ENCODE results near the gene BTBD9.
"Not testable (repeated sequence)": the region's sequence is repeated elsewhere in the genome, so short reads cannot be mapped to it uniquely, and the experiment has no call there.

Gene BTBD9

DNA sequence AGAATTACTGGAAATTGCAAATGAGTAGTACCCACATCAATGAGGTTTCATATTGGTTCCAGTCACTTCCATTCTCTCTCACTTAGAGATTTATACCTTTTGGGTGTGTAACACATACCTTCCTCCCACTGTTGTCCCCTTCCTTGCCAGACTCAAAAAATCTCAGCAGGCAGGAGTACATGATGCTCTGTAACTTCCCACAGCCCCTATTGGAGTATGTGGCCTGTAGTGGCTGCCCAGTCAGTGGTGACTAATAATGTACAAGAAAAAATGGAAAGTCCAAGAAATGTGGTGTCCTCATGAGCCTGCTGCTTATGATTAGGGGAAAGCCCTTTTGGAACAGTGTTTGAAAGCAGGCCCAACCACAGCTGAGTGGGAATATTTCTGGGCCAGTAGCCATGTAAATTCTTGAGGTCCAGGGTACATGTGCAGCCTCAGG, 508.2 kb downstream of the BTBD9 start:
- Histone ChIP-seq H4K20me1 (ENCODE audit: insufficient read depth, low read length) (peaks cover 16% of the 10 kb centered on the region), H3K36me3 (ENCODE audit: insufficient read depth, low read length) (peaks cover 6% of the 10 kb centered on the region; the same call in 1 of the 2 replicates), H3K9ac (ENCODE audit: low read depth, low read length) (no peak overlapping the region), H3K27ac (ENCODE audit: low read length) (no peak overlapping the region), H2AFZ (ENCODE audit: low read depth, low read length) (no peak overlapping the region), H3K27me3 (ENCODE audit: insufficient read depth, low read length, poor library complexity) (no peaks in the 10 kb centered on the region), H3K9me3 (ENCODE audit: insufficient read depth, low read length, severe bottlenecking) (no peaks in the 10 kb centered on the region), H3K4me3 (ENCODE audit: low read depth in 1 of 2, low read length in 2 of 2) (no peak overlapping the region), H3K79me2 (ENCODE audit: insufficient read depth, low read length) (peaks cover 18% of the 10 kb centered on the region), H3K4me2 (ENCODE audit: insufficient read depth, low read length) (no peak overlapping the region), H3K4me1 (ENCODE audit: insufficient read depth, low read length) (no peaks in the 10 kb centered on the region)
- no peak for TF ChIP-seq EZH2 (IDR thresholded peaks at IDR 0.05; ENCODE audit: borderline replicate concordance, low read depth, low read length, severe bottlenecking)
- TF ChIP-seq, protein P1, sequence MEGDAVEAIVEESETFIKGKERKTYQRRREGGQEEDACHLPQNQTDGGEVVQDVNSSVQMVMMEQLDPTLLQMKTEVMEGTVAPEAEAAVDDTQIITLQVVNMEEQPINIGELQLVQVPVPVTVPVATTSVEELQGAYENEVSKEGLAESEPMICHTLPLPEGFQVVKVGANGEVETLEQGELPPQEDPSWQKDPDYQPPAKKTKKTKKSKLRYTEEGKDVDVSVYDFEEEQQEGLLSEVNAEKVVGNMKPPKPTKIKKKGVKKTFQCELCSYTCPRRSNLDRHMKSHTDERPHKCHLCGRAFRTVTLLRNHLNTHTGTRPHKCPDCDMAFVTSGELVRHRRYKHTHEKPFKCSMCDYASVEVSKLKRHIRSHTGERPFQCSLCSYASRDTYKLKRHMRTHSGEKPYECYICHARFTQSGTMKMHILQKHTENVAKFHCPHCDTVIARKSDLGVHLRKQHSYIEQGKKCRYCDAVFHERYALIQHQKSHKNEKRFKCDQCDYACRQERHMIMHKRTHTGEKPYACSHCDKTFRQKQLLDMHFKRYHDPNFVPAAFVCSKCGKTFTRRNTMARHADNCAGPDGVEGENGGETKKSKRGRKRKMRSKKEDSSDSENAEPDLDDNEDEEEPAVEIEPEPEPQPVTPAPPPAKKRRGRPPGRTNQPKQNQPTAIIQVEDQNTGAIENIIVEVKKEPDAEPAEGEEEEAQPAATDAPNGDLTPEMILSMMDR (IDR thresholded peaks at IDR 0.05; ENCODE audit: borderline replicate concordance, extremely low read depth, low read length, poor library complexity, severe bottlenecking) = no peak
- DNase-seq = no peak
- no peak for ATAC-seq (ENCODE audit: insufficient read depth, low read depth)

DNA sequence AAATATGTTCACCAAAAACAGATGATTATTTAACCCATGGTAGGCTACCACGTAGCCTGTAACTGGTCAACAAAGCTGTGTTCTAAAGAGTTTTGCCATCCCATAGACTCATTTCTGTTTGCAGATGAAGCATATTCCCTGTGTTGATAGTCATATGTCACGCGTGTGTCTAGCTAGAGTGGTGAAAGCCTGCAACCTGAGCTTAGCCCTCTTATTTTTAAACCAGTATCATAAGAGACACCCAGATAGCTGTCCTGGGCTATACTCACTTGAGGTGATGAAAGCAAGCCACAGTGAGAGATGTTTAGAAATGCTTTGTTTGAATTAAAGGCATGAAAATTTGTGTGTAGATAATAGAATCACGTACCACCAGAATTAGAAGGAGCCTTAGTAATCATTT, 512.4 kb downstream of the BTBD9 start:
- Histone ChIP-seq H3K4me3 (ENCODE audit: low read depth in 1 of 2, low read length in 2 of 2) (no peak overlapping the region), H3K36me3 (ENCODE audit: insufficient read depth, low read length) (peaks cover 13% of the 10 kb centered on the region; the same call in 1 of the 2 replicates), H4K20me1 (ENCODE audit: insufficient read depth, low read length) (0 out of 2 replicates have a peak, but pooled peaks cover 3% of the 10 kb centered on the region), H3K79me2 (ENCODE audit: insufficient read depth, low read length) (peaks cover 18% of the 10 kb centered on the region), H3K9ac (ENCODE audit: low read depth, low read length) (no peak overlapping the region), H3K27me3 (ENCODE audit: insufficient read depth, low read length, poor library complexity) (no peaks in the 10 kb centered on the region), H2AFZ (ENCODE audit: low read depth, low read length) (no peak overlapping the region), H3K9me3 (ENCODE audit: insufficient read depth, low read length, severe bottlenecking) (no peaks in the 10 kb centered on the region), H3K27ac (ENCODE audit: low read length) (no peak overlapping the region), H3K4me1 (ENCODE audit: insufficient read depth, low read length) (no peaks in the 10 kb centered on the region), H3K4me2 (ENCODE audit: insufficient read depth, low read length) (no peak overlapping the region)
- TF ChIP-seq, protein P1 (IDR thresholded peaks at IDR 0.05; ENCODE audit: borderline replicate concordance, extremely low read depth, low read length, poor library complexity, severe bottlenecking) = no peak
- TF ChIP-seq EZH2 (IDR thresholded peaks at IDR 0.05; ENCODE audit: borderline replicate concordance, low read depth, low read length, severe bottlenecking) = no peak
- no peak for ATAC-seq (ENCODE audit: insufficient read depth, low read depth)
- no peak for DNase-seq

DNA sequence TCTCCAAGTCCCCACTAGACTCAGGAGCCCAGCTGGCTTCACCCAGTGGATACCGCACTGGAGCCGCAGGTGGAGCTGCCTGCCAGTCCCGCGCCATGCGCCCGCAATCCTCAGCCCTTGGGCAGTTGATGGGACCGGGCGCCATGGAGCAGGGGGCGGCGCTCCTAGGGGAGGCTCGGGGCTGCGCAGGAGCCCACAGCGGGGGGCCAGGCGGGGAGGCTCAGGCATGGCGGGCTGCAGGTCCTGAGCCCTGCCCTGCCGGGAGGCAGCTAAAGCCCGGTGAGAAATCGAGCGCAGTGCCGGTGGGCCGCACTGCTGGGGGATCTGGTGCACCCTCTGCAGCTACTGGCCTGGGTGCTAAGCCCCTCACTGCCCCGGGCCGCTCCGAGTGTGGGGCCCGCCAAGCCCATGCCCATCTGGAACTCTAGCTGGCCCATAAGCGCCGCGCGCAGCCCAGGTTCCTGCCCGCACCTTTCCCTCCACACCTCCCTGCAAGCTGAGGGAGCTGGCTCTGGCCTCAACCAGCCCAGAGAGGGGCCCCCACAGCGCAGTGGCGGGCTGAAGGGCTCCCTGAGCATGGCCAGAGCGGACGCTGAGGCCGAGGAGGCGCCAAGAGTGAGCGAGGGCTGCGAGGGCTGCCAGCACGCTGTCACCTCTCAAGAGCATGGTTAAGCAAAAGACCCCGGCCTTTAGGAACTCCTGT, 515.4 kb downstream of the BTBD9 start:
- not testable (repeated sequence) for H3K27ac ChIP-seq (ENCODE audit: low read length); H3K4me1 ChIP-seq (ENCODE audit: insufficient read depth, low read length); ATAC-seq (ENCODE audit: insufficient read depth, low read depth); H3K27me3 ChIP-seq (ENCODE audit: insufficient read depth, low read length, poor library complexity); H3K4me3 ChIP-seq (ENCODE audit: low read depth in 1 of 2, low read length in 2 of 2); DNase-seq; H3K79me2 ChIP-seq (ENCODE audit: insufficient read depth, low read length); H4K20me1 ChIP-seq (ENCODE audit: insufficient read depth, low read length); H3K9ac ChIP-seq (ENCODE audit: low read depth, low read length); H2AFZ ChIP-seq (ENCODE audit: low read depth, low read length); H3K4me2 ChIP-seq (ENCODE audit: insufficient read depth, low read length); H3K9me3 ChIP-seq (ENCODE audit: insufficient read depth, low read length, severe bottlenecking)
- peaks cover 36% of the 10 kb centered on the region for H3K36me3 ChIP-seq (ENCODE audit: insufficient read depth, low read length)

DNA sequence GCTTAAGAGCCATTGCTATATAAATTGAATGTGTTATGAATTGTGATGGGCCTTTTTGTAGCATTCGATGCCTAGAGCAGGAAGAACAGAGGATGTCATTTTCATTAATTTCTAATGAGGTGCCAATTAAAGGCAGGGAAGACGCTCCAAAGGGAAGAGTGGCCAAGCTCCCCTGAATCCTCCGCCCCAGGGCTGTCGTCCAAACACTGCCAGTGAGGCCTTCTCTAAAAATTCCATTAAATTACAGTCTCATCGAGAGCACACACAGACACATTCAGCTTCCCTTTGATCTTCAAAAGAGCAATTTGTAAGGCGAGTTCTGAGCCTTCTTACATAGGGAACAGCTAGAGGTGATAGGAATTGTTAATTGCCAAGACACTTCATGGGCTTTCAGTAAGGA, 520.2 kb downstream of the BTBD9 start:
- Histone ChIP-seq H3K27ac (ENCODE audit: low read length) (no peak overlapping the region), H3K9ac (ENCODE audit: low read depth, low read length) (no peak overlapping the region), H3K27me3 (ENCODE audit: insufficient read depth, low read length, poor library complexity) (no peaks in the 10 kb centered on the region), H3K9me3 (ENCODE audit: insufficient read depth, low read length, severe bottlenecking) (no peaks in the 10 kb centered on the region), H3K79me2 (ENCODE audit: insufficient read depth, low read length) (no peaks in the 10 kb centered on the region), H3K4me2 (ENCODE audit: insufficient read depth, low read length) (no peak overlapping the region), H3K4me3 (ENCODE audit: low read depth in 1 of 2, low read length in 2 of 2) (no peak overlapping the region), H3K4me1 (ENCODE audit: insufficient read depth, low read length) (no peaks in the 10 kb centered on the region), H3K36me3 (ENCODE audit: insufficient read depth, low read length) (peaks cover 61% of the 10 kb centered on the region), H4K20me1 (ENCODE audit: insufficient read depth, low read length) (0 out of 2 replicates have a peak, but pooled peaks cover 11% of the 10 kb centered on the region), H2AFZ (ENCODE audit: low read depth, low read length) (no peak overlapping the region)
- ATAC-seq (ENCODE audit: insufficient read depth, low read depth) (no peak), DNase-seq (no peak)
- TF ChIP-seq, protein P1 (IDR thresholded peaks at IDR 0.05; ENCODE audit: borderline replicate concordance, extremely low read depth, low read length, poor library complexity, severe bottlenecking) = no peak
- TF ChIP-seq EZH2 (IDR thresholded peaks at IDR 0.05; ENCODE audit: borderline replicate concordance, low read depth, low read length, severe bottlenecking) = no peak

Data from DND-41 (cell line).